Fibroblast of lung (primary cell): Measurements from ENCODE around the gene TBPL2. TPM values are rescaled to one million over a fixed set of nuclear protein-coding genes. Genes with fewer than 3 reads are reported as not detected.

ENCODE experiments used
- DNase-seq, 2 donors: peaks; one replicate each; pipeline versions ENCODE4 v3.0.0 to v3.0.0-alpha.2; 2010; ENCODE audit warnings: low read depth in 2 of 2
- H2AFZ ChIP-seq: 2 replicates; pipeline ENCODE4 v1.5.1; 2012; ENCODE audit warnings: low read length, control low read depth, inconsistent platforms
- H3K27ac ChIP-seq: 2 replicates; pipeline ENCODE4 v1.5.1; 2011; ENCODE audit warnings: low read length, control low read depth; ENCODE audit not compliant: insufficient read depth
- H3K27me3 ChIP-seq: 2 replicates; pipeline ENCODE4 v1.5.1; 2011; ENCODE audit warnings: mild to moderate bottlenecking, low read length; ENCODE audit not compliant: control insufficient read depth, insufficient read depth
- H3K36me3 ChIP-seq: 2 replicates; pipeline ENCODE4 v1.5.1; 2011; ENCODE audit warnings: low read length; ENCODE audit not compliant: control insufficient read depth, insufficient read depth
- H3K4me1 ChIP-seq: 2 replicates; pipeline ENCODE4 v1.5.1; 2011; ENCODE audit warnings: low read length; ENCODE audit not compliant: control insufficient read depth, insufficient read depth; ENCODE audit errors: extremely low read depth
- H3K4me2 ChIP-seq: 2 replicates; pipeline ENCODE4 v1.5.1; 2011; ENCODE audit warnings: low read length, control low read depth; ENCODE audit not compliant: insufficient read depth; ENCODE audit errors: extremely low read depth
- H3K4me3 ChIP-seq, 4 experiments: fragments of 200-600 bp in 1 of 4; sonication (generic) in 1 of 4; replicated peaks in 1 of 4; 2 replicates each; pipeline ENCODE4 v1.5.1; 2011 to 2016; ENCODE audit warnings: low read length in 4 of 4, low read depth in 3 of 4, mild to moderate bottlenecking in 3 of 4, control low read depth in 2 of 4, inconsistent platforms in 1 of 4, mixed read lengths in 1 of 4; ENCODE audit not compliant: insufficient read depth in 1 of 4; ENCODE audit errors: control extremely low read depth in 1 of 4
- H3K79me2 ChIP-seq: 2 replicates; pipeline ENCODE4 v1.5.1; 2012; ENCODE audit warnings: mild to moderate bottlenecking, low read length, inconsistent platforms; ENCODE audit not compliant: control insufficient read depth, insufficient read depth
- H3K9ac ChIP-seq: 2 replicates; pipeline ENCODE4 v1.5.1; 2011; ENCODE audit warnings: mild to moderate bottlenecking, low read length, control low read depth; ENCODE audit not compliant: insufficient read depth
- H3K9me3 ChIP-seq: 2 replicates; pipeline ENCODE4 v1.5.1; 2012; ENCODE audit warnings: low read depth, low read length; ENCODE audit not compliant: control insufficient read depth, insufficient read depth
- H4K20me1 ChIP-seq: 2 replicates; pipeline ENCODE4 v1.5.1; 2011; ENCODE audit warnings: low read length; ENCODE audit not compliant: control insufficient read depth, insufficient read depth; ENCODE audit errors: extremely low read depth
- EZH2 ChIP-seq: IDR thresholded peaks from 2 replicates; pipeline ENCODE4 v1.5.1; 2012; ENCODE audit warnings: low read length, control low read depth, mild to moderate bottlenecking; ENCODE audit errors: missing control alignments
- polyA plus RNA-seq, 2 donors: library from polyadenylated mRNA; depleted of rRNA in 1 of 2; stranded (reverse) in 1 of 2; unstranded in 1 of 2; fragments of >200 nt; gene quantifications; 2 replicates each; pipeline ENCODE4 v1.2.1, GENCODE V29; 2011 to 2012; ENCODE audit warnings: missing spikeins in 1 of 2
- total RNA-seq: library from RNA; depleted of rRNA; stranded (reverse); fragments of >200 nt; gene quantifications from 2 replicates; pipeline ENCODE4 v1.2.1, GENCODE V29; 2014
- TF ChIP-seq, protein P1 (sequence below), 2 donors: IDR thresholded peaks in 1 of 2; conservative IDR thresholded peaks in 1 of 2; 1 replicate in 1 of 2; 2 replicates in 1 of 2; pipeline ENCODE4 v1.5.1; 2011 to 2012; ENCODE audit warnings: low read length in 2 of 2, control low read depth in 1 of 2, inconsistent platforms in 1 of 2, low read depth in 1 of 2, mild to moderate bottlenecking in 1 of 2

TBPL2 gene
- total and polyA plus RNA-seq, 2 donors (not counting 1 experiment from before 2014, with no cell fraction given) = not detected

DNA sequence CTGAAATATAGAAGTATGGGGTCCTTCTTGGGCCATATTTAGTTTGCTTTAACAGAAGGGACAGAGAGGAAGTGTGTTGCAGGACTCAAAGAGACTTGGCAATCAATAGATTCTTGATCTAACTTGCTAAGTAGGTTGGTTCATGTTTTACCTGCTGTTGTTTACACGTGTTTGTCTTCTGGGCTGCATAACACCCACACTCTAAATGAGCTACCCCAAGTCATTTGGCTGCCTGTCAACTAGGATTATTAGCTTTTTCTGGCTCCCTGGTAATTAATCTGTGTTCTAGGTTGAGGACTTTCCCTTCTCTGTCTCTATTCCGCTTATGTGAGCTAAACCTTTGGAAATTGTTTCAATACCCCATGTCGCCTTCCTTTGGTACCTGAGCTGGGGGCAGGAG is 10.1 kb upstream of the TBPL2 start:
- no peak overlapping the region for H3K4me2 ChIP-seq
- no peak for TF ChIP-seq EZH2
- TF ChIP-seq, protein P1, sequence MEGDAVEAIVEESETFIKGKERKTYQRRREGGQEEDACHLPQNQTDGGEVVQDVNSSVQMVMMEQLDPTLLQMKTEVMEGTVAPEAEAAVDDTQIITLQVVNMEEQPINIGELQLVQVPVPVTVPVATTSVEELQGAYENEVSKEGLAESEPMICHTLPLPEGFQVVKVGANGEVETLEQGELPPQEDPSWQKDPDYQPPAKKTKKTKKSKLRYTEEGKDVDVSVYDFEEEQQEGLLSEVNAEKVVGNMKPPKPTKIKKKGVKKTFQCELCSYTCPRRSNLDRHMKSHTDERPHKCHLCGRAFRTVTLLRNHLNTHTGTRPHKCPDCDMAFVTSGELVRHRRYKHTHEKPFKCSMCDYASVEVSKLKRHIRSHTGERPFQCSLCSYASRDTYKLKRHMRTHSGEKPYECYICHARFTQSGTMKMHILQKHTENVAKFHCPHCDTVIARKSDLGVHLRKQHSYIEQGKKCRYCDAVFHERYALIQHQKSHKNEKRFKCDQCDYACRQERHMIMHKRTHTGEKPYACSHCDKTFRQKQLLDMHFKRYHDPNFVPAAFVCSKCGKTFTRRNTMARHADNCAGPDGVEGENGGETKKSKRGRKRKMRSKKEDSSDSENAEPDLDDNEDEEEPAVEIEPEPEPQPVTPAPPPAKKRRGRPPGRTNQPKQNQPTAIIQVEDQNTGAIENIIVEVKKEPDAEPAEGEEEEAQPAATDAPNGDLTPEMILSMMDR (conservative IDR thresholded peaks at IDR 0.05 in 1 of 2, IDR thresholded peaks at IDR 0.05 in 1 of 2; ENCODE audit: low read depth in 1 of 2, low read length in 2 of 2) = no peak

DNA sequence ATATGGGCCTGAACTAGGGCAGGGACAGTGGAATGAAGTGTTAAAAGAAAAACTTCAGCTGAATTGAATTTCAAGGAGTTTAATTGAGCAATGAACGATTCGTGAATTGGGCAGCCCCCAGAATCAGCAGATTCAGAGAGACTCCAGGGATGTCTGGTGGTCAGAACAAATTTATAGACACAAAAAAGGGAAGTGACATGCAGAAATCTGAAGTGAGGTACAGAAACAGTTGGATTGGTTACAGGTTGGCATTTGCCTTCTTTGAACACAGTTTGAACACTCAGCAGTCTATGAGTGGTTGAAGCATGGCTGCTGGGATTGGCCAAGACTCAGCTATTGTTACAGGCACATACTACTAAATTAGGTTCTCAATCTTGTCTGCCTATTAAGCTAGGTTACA is 9.7 kb upstream of the TBPL2 start:
- no peak overlapping the region for H3K27ac ChIP-seq
- H3K4me3 ChIP-seq = no peak overlapping the region
- DNase-seq = no peak
- H3K9me3 ChIP-seq = no peaks in the 10 kb centered on the region
- H2AFZ ChIP-seq = no peak overlapping the region
- no peaks in the 10 kb centered on the region for H3K79me2 ChIP-seq
- no peak for TF ChIP-seq EZH2
- TF ChIP-seq, protein P1 (conservative IDR thresholded peaks at IDR 0.05 in 1 of 2, IDR thresholded peaks at IDR 0.05 in 1 of 2; ENCODE audit: low read depth in 1 of 2, low read length in 2 of 2) = no peak
- peaks cover 24% of the 10 kb centered on the region for H3K4me1 ChIP-seq
- no peaks in the 10 kb centered on the region for H4K20me1 ChIP-seq
- no peaks in the 10 kb centered on the region for H3K27me3 ChIP-seq
- no peak overlapping the region for H3K9ac ChIP-seq
- no peaks in the 10 kb centered on the region for H3K36me3 ChIP-seq
- H3K4me2 ChIP-seq = no peak overlapping the region

More for the DNA sequence above, 10.1 kb upstream of the TBPL2 start:
- no peaks in the 10 kb centered on the region for H3K27me3 ChIP-seq
- H2AFZ ChIP-seq = no peak overlapping the region
- H3K36me3 ChIP-seq = no peaks in the 10 kb centered on the region
- H3K4me3 ChIP-seq = no peak overlapping the region
- DNase-seq = no peak
- no peaks in the 10 kb centered on the region for H3K9me3 ChIP-seq
- peaks cover 24% of the 10 kb centered on the region for H3K4me1 ChIP-seq
- no peaks in the 10 kb centered on the region for H3K79me2 ChIP-seq
- no peak overlapping the region for H3K9ac ChIP-seq
- no peaks in the 10 kb centered on the region for H4K20me1 ChIP-seq
- H3K27ac ChIP-seq = no peak overlapping the region

DNA sequence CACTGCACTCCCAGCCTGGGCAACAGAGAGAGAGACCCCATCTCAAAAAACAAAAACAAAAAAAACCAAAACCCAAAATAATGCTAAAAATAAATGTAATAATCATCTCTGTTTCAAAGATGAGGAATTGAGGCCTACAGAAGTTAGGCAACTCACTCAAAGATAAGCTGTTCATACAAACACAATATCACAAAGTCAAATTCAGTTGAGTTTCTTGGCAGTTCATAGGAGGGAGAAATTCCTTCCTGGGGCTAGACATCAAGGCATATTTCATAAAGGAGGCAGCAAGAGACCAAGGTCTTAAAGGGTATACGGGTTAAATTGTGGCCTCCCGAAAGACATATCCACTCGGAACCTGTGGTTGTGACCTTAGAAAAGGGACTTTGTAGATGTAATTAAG is 8.7 kb upstream of the TBPL2 start:
- no peak overlapping the region for H3K27ac ChIP-seq
- DNase-seq = no peak
- no peak overlapping the region for H3K4me2 ChIP-seq
- peaks cover 24% of the 10 kb centered on the region for H3K4me1 ChIP-seq
- H3K79me2 ChIP-seq = no peaks in the 10 kb centered on the region
- H3K9ac ChIP-seq = no peak overlapping the region
- no peak overlapping the region for H3K4me3 ChIP-seq
- H2AFZ ChIP-seq = no peak overlapping the region
- H3K27me3 ChIP-seq = no peaks in the 10 kb centered on the region
- H3K36me3 ChIP-seq = no peaks in the 10 kb centered on the region
- no peaks in the 10 kb centered on the region for H4K20me1 ChIP-seq
- H3K9me3 ChIP-seq = no peaks in the 10 kb centered on the region
- no peak for TF ChIP-seq EZH2
- TF ChIP-seq, protein P1 (conservative IDR thresholded peaks at IDR 0.05 in 1 of 2, IDR thresholded peaks at IDR 0.05 in 1 of 2; ENCODE audit: low read depth in 1 of 2, low read length in 2 of 2) = no peak
